ENCODE data around the gene ARHGEF16. TPM values are rescaled to one million over a fixed set of nuclear protein-coding genes. Genes with fewer than 3 reads are reported as not detected.

Gene ARHGEF16
- total RNA-seq, 1 donor from 2014 or later, result 1.3 TPM

GRCh38 chr1:3430820-3431219 lies 23.6 kb upstream of the ARHGEF16 start:
- Histone ChIP-seq H3K79me2 (ENCODE audit: low read depth) (no peaks in the 10 kb centered on the region), H3K4me1 (peaks cover 9% of the 10 kb centered on the region), H3K9me3 (ENCODE audit: low read depth) (no peaks in the 10 kb centered on the region), H3K27ac (no peak overlapping the region), H4K20me1 (ENCODE audit: low read depth) (no peaks in the 10 kb centered on the region), H3K4me3 (no peak overlapping the region), H3K36me3 (no peaks in the 10 kb centered on the region), H3K4me2 (no peak overlapping the region), H3K9ac (no peak overlapping the region), H3K27me3 (no peaks in the 10 kb centered on the region), H2AFZ (replicated peaks) (no peak overlapping the region), H3F3A (ENCODE audit: low read depth) (no peaks in the 10 kb centered on the region)
- no peak for DNase-seq (ENCODE audit: low spot score)
- H3K36me3 Mint-ChIP-seq, result peaks cover 3% of the 10 kb centered on the region
- H3K4me3 Mint-ChIP-seq, result no peak overlapping the region
- peaks cover 13% of the 10 kb centered on the region for H3K4me1 Mint-ChIP-seq
- H3K27me3 Mint-ChIP-seq (ENCODE audit: insufficient read depth, low read depth), result peaks cover 6% of the 10 kb centered on the region
- no peak overlapping the region for H3K27ac Mint-ChIP-seq
- no peaks in the 10 kb centered on the region for H3K9me3 Mint-ChIP-seq
- TF ChIP-seq EZH2 (IDR thresholded peaks at IDR 0.05) (no peak), EZH2phosphoT487 (IDR thresholded peaks at IDR 0.05) (no peak), CTCF (IDR thresholded peaks at IDR 0.05) (no peak)

- Histone ChIP-seq H3K4me3 (no peak overlapping the region), H3K27ac (no peak overlapping the region), H3K27me3 (no peaks in the 10 kb centered on the region), H3K36me3 (no peaks in the 10 kb centered on the region), H3K79me2 (ENCODE audit: low read depth) (no peaks in the 10 kb centered on the region), H4K20me1 (ENCODE audit: low read depth) (no peaks in the 10 kb centered on the region), H2AFZ (replicated peaks) (no peak overlapping the region), H3K4me1 (peaks cover 9% of the 10 kb centered on the region), H3K9ac (no peak overlapping the region), H3K9me3 (ENCODE audit: low read depth) (no peaks in the 10 kb centered on the region), H3F3A (ENCODE audit: low read depth) (no peaks in the 10 kb centered on the region), H3K4me2 (no peak overlapping the region)
- Mint-ChIP-seq H3K4me3 (no peak overlapping the region), H3K27me3 (ENCODE audit: insufficient read depth, low read depth) (peaks cover 6% of the 10 kb centered on the region), H3K9me3 (no peaks in the 10 kb centered on the region), H3K27ac (no peak overlapping the region), H3K4me1 (peaks cover 13% of the 10 kb centered on the region), H3K36me3 (peaks cover 3% of the 10 kb centered on the region)
- DNase-seq (ENCODE audit: low spot score), result peak; percentile 62
- TF ChIP-seq CTCF (IDR thresholded peaks at IDR 0.05) (peak; percentile 64), EZH2 (IDR thresholded peaks at IDR 0.05) (no peak), EZH2phosphoT487 (IDR thresholded peaks at IDR 0.05) (no peak)
Observed at GRCh38 chr1:3431266-3431665, 23.2 kb upstream of the ARHGEF16 start.

- H3K4me1 ChIP-seq, result peaks cover 9% of the 10 kb centered on the region
- H3K9ac ChIP-seq, result no peak overlapping the region
- H3K36me3 ChIP-seq, result no peaks in the 10 kb centered on the region
- H3K27ac Mint-ChIP-seq, result no peak overlapping the region
- H3K4me3 ChIP-seq, result no peak overlapping the region
- no peaks in the 10 kb centered on the region for H3K27me3 ChIP-seq
- TF ChIP-seq EZH2 (IDR thresholded peaks at IDR 0.05) (no peak), EZH2phosphoT487 (IDR thresholded peaks at IDR 0.05) (no peak), CTCF (IDR thresholded peaks at IDR 0.05) (no peak)
- H3K4me3 Mint-ChIP-seq, result no peak overlapping the region
- H4K20me1 ChIP-seq (ENCODE audit: low read depth), result no peaks in the 10 kb centered on the region
- H3K9me3 ChIP-seq (ENCODE audit: low read depth), result no peaks in the 10 kb centered on the region
- no peak overlapping the region for H3K4me2 ChIP-seq
- H3K36me3 Mint-ChIP-seq, result peaks cover 2% of the 10 kb centered on the region
- peaks cover 6% of the 10 kb centered on the region for H3K27me3 Mint-ChIP-seq (ENCODE audit: insufficient read depth, low read depth)
- H3K79me2 ChIP-seq (ENCODE audit: low read depth), result no peaks in the 10 kb centered on the region
- no peaks in the 10 kb centered on the region for H3K9me3 Mint-ChIP-seq
- H3K4me1 Mint-ChIP-seq, result peaks cover 13% of the 10 kb centered on the region
- H2AFZ ChIP-seq (replicated peaks), result no peak overlapping the region
- no peak overlapping the region for H3K27ac ChIP-seq
- DNase-seq (ENCODE audit: low spot score), result no peak
- no peaks in the 10 kb centered on the region for H3F3A ChIP-seq (ENCODE audit: low read depth)
Observed at GRCh38 chr1:3431686-3432085, 22.8 kb upstream of the ARHGEF16 start.
